BJ (cell line): Measurements from ENCODE around the gene ZBP1. TPM values are rescaled to one million over a fixed set of nuclear protein-coding genes. Genes with fewer than 3 reads are reported as not detected.

Source experiments
- CTCF ChIA-PET: fragments of 350-600 bp; formaldehyde crosslinking; extraction: SDS; loops from one replicate; lab custom pipeline; 2021; ENCODE audit warnings: antibody characterized with exemption, inconsistent platforms; lab: Yijun Ruan, JAX
- POLR2A ChIA-PET: fragments of 300-600 bp; sonication (Branson Sonifier 250); formaldehyde crosslinking; extraction: SDS; loops from one replicate; lab custom pipeline; 2021; ENCODE audit warnings: antibody characterized with exemption; lab: Charles Lee
- DNase-seq: peaks from one replicate; pipeline ENCODE4 v3.0.0-alpha.2; 2011; ENCODE audit warnings: low read depth
- H3K27me3 ChIP-seq: 2 replicates; pipeline ENCODE4 v1.6.0; 2011; ENCODE audit warnings: low read length; ENCODE audit not compliant: control insufficient read depth, insufficient read depth
- H3K36me3 ChIP-seq: 2 replicates; pipeline ENCODE4 v1.5.1; 2011; ENCODE audit warnings: low read length; ENCODE audit not compliant: control insufficient read depth, insufficient read depth
- H3K4me3 ChIP-seq: 2 replicates; pipeline ENCODE4 v1.5.1; 2011; ENCODE audit warnings: low read depth, mild to moderate bottlenecking, control low read depth, low read length
- CTCF ChIP-seq: IDR thresholded peaks from 2 replicates; pipeline ENCODE4 v1.5.1; 2011; ENCODE audit warnings: low read depth, mild to moderate bottlenecking, control low read depth, inconsistent platforms, low read length, moderate library complexity; ENCODE audit not compliant: insufficient read depth
- polyA plus RNA-seq: library from polyadenylated mRNA; depleted of rRNA; stranded (reverse); fragments of >200 nt; gene quantifications from 2 replicates; pipeline ENCODE4 v1.2.3, GENCODE V29; 2011

Gene ZBP1
- polyA plus RNA-seq, 1 experiment, result not detected

DNA sequence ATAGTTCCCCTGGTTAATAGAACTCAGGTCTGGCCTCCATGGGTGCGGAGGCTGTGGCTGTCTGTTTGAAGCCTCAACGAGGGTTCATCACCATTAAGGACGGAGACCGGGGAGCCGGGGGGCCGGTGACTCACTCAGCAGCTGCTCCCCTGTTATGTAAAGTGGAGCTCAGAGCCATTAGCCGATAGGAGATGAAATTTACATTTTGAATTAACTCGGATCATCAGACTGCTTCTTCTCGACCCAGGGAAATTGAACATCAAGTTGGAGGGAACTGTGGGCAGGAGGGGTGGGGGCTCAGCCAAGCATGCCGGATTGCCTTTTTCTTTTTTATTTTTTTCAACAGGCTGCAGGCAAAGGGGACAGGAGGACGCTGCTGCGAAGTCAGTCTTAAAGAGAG, 47.0 kb downstream of the ZBP1 start:
- TF ChIP-seq CTCF, result no peak
- CTCF ChIA-PET, result interaction anchor here (0.7 kb wide), 1 partner anchor 71 kb away, joined by 3 read pairs; no protein-coding TSS in a partner anchor
- DNase-seq, result no peak
- POLR2A ChIA-PET, result no interaction called here
- Histone ChIP-seq H3K4me3 (no peak overlapping the region), H3K36me3 (no peaks in the 10 kb centered on the region), H3K27me3 (peaks cover 12% of the 10 kb centered on the region)

DNA sequence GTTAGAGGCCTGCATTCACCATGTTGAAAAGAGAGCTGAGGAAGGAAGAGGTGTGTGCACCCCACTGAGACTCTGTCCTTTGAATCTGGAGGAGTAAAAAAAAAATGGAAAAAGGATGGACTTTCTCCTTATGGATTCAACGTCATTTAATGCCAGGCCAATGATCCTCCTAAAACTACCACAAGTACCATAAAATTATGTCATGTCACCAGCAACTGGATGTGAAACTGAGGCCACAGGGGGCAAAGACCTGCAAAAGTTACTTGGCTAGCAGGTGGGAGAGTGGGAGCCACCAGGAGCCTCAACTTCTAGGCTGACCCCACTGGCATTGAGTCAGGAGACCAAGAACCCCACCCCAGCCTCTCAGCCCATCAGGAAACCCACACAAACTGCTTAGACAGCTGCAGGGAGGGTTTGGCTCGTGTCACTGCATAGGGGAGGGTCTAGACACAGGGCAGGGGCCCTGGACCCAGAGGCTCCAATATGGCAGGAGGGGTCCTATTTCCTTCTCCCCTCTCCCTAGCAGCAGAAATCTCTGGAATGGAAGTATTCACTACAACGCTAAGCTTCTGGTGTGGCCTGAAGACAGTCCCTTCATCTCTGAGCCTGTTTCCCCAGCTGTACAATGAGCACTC, 48.3 kb downstream of the ZBP1 start:
- DNase-seq, result no peak
- ChIA-PET CTCF (interaction anchor here (1.5 to 1.9 kb wide), 2 partner anchors 10 to 16 kb away, joined by 4 read pairs; no protein-coding TSS in a partner anchor), POLR2A (no interaction called here)
- H3K4me3 ChIP-seq, result no peak overlapping the region
- H3K36me3 ChIP-seq, result no peaks in the 10 kb centered on the region
- peaks cover 9% of the 10 kb centered on the region for H3K27me3 ChIP-seq
- no peak for TF ChIP-seq CTCF

DNA sequence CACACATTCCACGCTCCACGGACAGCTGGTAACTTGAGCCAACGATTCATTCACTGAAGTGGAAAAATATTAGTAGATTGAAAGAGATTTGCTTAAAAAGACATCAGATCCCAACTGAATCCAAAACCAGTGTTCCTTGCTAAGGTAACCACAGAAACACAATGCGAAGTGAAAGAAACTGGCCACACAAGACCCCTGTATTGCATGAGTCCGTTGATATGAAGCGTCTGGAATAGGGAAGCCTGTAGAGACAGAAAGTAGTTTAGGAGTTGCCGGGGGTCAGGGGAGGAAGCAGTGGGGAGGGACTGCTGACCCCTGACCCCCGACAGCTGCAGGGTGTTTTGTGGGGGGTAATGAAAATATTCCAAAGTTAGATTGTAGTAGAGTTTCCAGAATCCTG, 49.3 kb downstream of the ZBP1 start:
- Histone ChIP-seq H3K4me3 (no peak overlapping the region), H3K36me3 (no peaks in the 10 kb centered on the region), H3K27me3 (peaks cover 6% of the 10 kb centered on the region)
- DNase-seq, result no peak
- CTCF ChIA-PET, result interaction anchor here (0.6 to 1.9 kb wide), 4 partner anchors 11 to 39 kb away, joined by 3 to 4 read pairs (median 4); no protein-coding TSS in a partner anchor
- POLR2A ChIA-PET, result no interaction called here
- TF ChIP-seq CTCF, result no peak

- no peak for DNase-seq
- ChIA-PET CTCF (interaction anchor here (1.2 to 1.9 kb wide), 3 partner anchors 11 to 23 kb away, joined by 3 to 4 read pairs (median 4); no protein-coding TSS in a partner anchor), POLR2A (no interaction called here)
- H3K4me3 ChIP-seq, result no peak overlapping the region
- no peak for TF ChIP-seq CTCF
- H3K27me3 ChIP-seq, result peaks cover 6% of the 10 kb centered on the region
- H3K36me3 ChIP-seq, result no peaks in the 10 kb centered on the region
Observed at GRCh38 chr20:57570145-57570850, 49.9 kb downstream of the ZBP1 start.

DNA sequence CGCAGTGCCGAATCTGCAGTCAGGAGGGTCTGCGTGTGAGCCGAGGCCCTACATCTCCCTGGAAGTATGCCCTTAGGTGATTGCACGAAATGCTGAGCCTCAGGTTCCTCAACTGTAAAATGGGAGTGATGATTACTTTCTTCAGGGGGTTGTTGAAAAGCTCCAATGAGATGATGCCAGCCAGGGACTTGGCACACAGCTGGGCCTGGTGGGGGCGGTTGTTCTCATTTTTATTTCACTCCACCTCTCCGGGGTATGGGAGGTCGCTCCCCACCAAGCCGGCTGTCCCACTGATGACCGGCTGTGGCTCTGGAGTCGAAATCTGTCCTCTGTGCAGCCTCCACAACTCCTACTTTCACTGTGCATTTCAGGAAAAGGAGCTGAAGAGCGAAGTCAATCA, 51.3 kb downstream of the ZBP1 start:
- no peak for TF ChIP-seq CTCF
- Histone ChIP-seq H3K4me3 (no peak overlapping the region), H3K36me3 (no peaks in the 10 kb centered on the region), H3K27me3 (peaks cover 5% of the 10 kb centered on the region)
- no peak for DNase-seq
- POLR2A ChIA-PET, result no interaction called here
- CTCF ChIA-PET, result interaction anchor here (0.9 to 1.6 kb wide), 4 partner anchors 13 to 631 kb away, joined by 3 to 4 read pairs (median 3); no protein-coding TSS in a partner anchor
